HEK293 (cell line): Measurements from ENCODE around the gene RPS26.

Source experiments
- ATF2 ChIP-seq: fragments of 450-650 bp; formaldehyde crosslinking; IDR thresholded peaks from 2 replicates; pipeline ENCODE4 v1.5.1; 2016; ENCODE audit warnings: missing biosample characterization, missing genetic modification characterization, low read depth
- KLF1 ChIP-seq: fragments of 450-650 bp; formaldehyde crosslinking; IDR thresholded peaks from 2 replicates; pipeline ENCODE4 v1.5.1; 2016; ENCODE audit warnings: missing biosample characterization, missing genetic modification characterization
- KLF17 ChIP-seq: fragments of 450-650 bp; formaldehyde crosslinking; IDR thresholded peaks from 2 replicates; pipeline ENCODE4 v1.5.1; 2016; ENCODE audit warnings: missing biosample characterization, missing genetic modification characterization
- PRDM1 ChIP-seq: fragments of 450-650 bp; formaldehyde crosslinking; IDR thresholded peaks from 2 replicates; pipeline ENCODE4; 2016; ENCODE audit warnings: missing biosample characterization, missing genetic modification characterization
- PRDM2 ChIP-seq: fragments of 450-650 bp; formaldehyde crosslinking; IDR thresholded peaks from 2 replicates; pipeline ENCODE4 v1.5.1; 2016; ENCODE audit warnings: missing biosample characterization, missing genetic modification characterization, borderline replicate concordance
- SALL2 ChIP-seq: fragments of 450-650 bp; formaldehyde crosslinking; IDR thresholded peaks from 2 replicates; pipeline ENCODE4 v1.5.0; 2017; ENCODE audit warnings: missing biosample characterization, mild to moderate bottlenecking, missing genetic modification characterization, borderline replicate concordance
- TRIM28 ChIP-seq: IDR thresholded peaks from 2 replicates; pipeline ENCODE4 v1.6.1; 2011; ENCODE audit warnings: low read length, control low read depth, borderline replicate concordance
- WT1 ChIP-seq: fragments of 450-650 bp; formaldehyde crosslinking; IDR thresholded peaks from 2 replicates; pipeline ENCODE4 v1.5.1; 2016; ENCODE audit warnings: missing biosample characterization, missing genetic modification characterization
- ZBTB1 ChIP-seq: fragments of 450-650 bp; formaldehyde crosslinking; IDR thresholded peaks from 2 replicates; pipeline ENCODE4 v1.5.1; 2016; ENCODE audit warnings: missing biosample characterization, missing genetic modification characterization
- ZNF114 ChIP-seq: fragments of 450-650 bp; formaldehyde crosslinking; IDR thresholded peaks from 2 replicates; pipeline ENCODE4 v1.5.0; 2017; ENCODE audit warnings: missing biosample characterization, missing genetic modification characterization
- ZNF26 ChIP-seq: fragments of 450-650 bp; formaldehyde crosslinking; IDR thresholded peaks from 2 replicates; pipeline ENCODE4 v1.5.1; 2016; ENCODE audit warnings: missing biosample characterization, missing genetic modification characterization
- ZNF280C ChIP-seq: fragments of 450-650 bp; formaldehyde crosslinking; IDR thresholded peaks from 2 replicates; pipeline ENCODE4 v1.5.1; 2016; ENCODE audit warnings: missing biosample characterization, missing genetic modification characterization
- ZNF280D ChIP-seq: fragments of 450-650 bp; formaldehyde crosslinking; IDR thresholded peaks from 2 replicates; pipeline ENCODE4 v1.5.1; 2016; ENCODE audit warnings: missing biosample characterization, missing genetic modification characterization
- ZNF362 ChIP-seq: fragments of 450-650 bp; formaldehyde crosslinking; IDR thresholded peaks from 2 replicates; pipeline ENCODE4 v1.5.1; 2016; ENCODE audit warnings: missing biosample characterization, missing genetic modification characterization
- ZNF48 ChIP-seq: fragments of 450-650 bp; formaldehyde crosslinking; IDR thresholded peaks from 2 replicates; pipeline ENCODE4 v1.5.1; 2016; ENCODE audit warnings: missing biosample characterization, missing genetic modification characterization
- ZNF530 ChIP-seq: fragments of 450-650 bp; formaldehyde crosslinking; IDR thresholded peaks from 2 replicates; pipeline ENCODE4 v1.5.1; 2016; ENCODE audit warnings: low read depth, missing biosample characterization, missing genetic modification characterization
- ZNF560 ChIP-seq: fragments of 450-650 bp; formaldehyde crosslinking; IDR thresholded peaks from 2 replicates; pipeline ENCODE4 v1.5.1; 2017; ENCODE audit warnings: missing biosample characterization, missing genetic modification characterization, borderline replicate concordance
- ZNF692 ChIP-seq: fragments of 450-650 bp; formaldehyde crosslinking; IDR thresholded peaks from 2 replicates; pipeline ENCODE4 v1.5.1; 2016; ENCODE audit warnings: missing biosample characterization, missing genetic modification characterization
- ZNF768 ChIP-seq: fragments of 450-650 bp; formaldehyde crosslinking; IDR thresholded peaks from 2 replicates; pipeline ENCODE4 v1.5.1; 2018; ENCODE audit warnings: missing biosample characterization, mild to moderate bottlenecking, missing genetic modification characterization

RPS26 gene

GRCh38 chr12:56079723-56080555 lies 38.2 kb downstream of the RPS26 start, which contains the start of gene ERBB3 (continued):
- TF ChIP-seq ZNF768 (tag by site-specific recombination) (no peak; the same call in 1 of the 2 replicates), SALL2 (tag by site-specific recombination) (no peak), PRDM1 (tag by site-specific recombination) (peak; percentile 61; the same call in 1 of the 2 replicates), ATF2 (tag by site-specific recombination) (no peak), ZNF362 (tag by site-specific recombination) (no peak), ZNF280C (no peak), KLF17 (peak; percentile 98), PRDM2 (tag by site-specific recombination) (peak; percentile 79; the same call in 1 of the 2 replicates), ZNF530 (tag by site-specific recombination) (no peak), ZNF114 (tag by site-specific recombination) (no peak), TRIM28 (no peak), ZNF280D (no peak), ZNF692 (peak; percentile 87), WT1 (peak; percentile 93), ZNF26 (tag by site-specific recombination) (no peak), ZNF48 (tag by site-specific recombination) (no peak), KLF1 (peak; percentile 98), ZNF560 (tag by site-specific recombination) (no peak), ZBTB1 (tag by site-specific recombination) (peak; percentile 92; the same call in 1 of the 2 replicates)
